HepG2 (cell line): ENCODE measurements around the gene TCTA. TPM values are rescaled to one million over a fixed set of nuclear protein-coding genes. Genes with fewer than 3 reads are reported as not detected.

Experiments used
- AGO2 ChIP-seq: fragments of 200-400 bp; formaldehyde crosslinking; optimal IDR thresholded peaks from 2 replicates; pipeline ENCODE3; 2017; ENCODE audit warnings: mild to moderate bottlenecking, low read depth, low read length, moderate library complexity
- AKAP8 ChIP-seq: sonication (generic); formaldehyde crosslinking; IDR thresholded peaks from 2 replicates; pipeline ENCODE4 v1.5.1; 2020; ENCODE audit warnings: mild to moderate bottlenecking, missing genetic modification reagents
- ASH2L ChIP-seq: fragments of 300-600, 200-600 bp; sonication (generic); IDR thresholded peaks from 2 replicates; pipeline ENCODE4 v1.7.0; 2017; ENCODE audit warnings: low read depth, mild to moderate bottlenecking, moderate library complexity, mixed read lengths, low read length; ENCODE audit not compliant: insufficient read length
- ATRX ChIP-seq: sonication (generic); formaldehyde crosslinking; IDR thresholded peaks from 2 replicates; pipeline ENCODE4 v1.4.0; 2020; ENCODE audit warnings: missing genetic modification reagents, borderline replicate concordance
- CREB1 ChIP-seq, 2 experiments: fragments of 450-650 bp in 1 of 2; IDR thresholded peaks; 2 replicates each; pipeline ENCODE4 v1.6.1; 2016 to 2017; ENCODE audit warnings: control low read depth in 1 of 2, mild to moderate bottlenecking in 1 of 2, missing compliant biosample characterization in 1 of 2, missing genetic modification characterization in 1 of 2
- ETV5 ChIP-seq: IDR thresholded peaks from 2 replicates; pipeline ENCODE4 v1.6.1; 2018; ENCODE audit warnings: missing biosample characterization, missing genetic modification reagents, inconsistent platforms, borderline replicate concordance
- FOXP1 ChIP-seq, 2 experiments: fragments of 450-650 bp in 1 of 2; IDR thresholded peaks; 2 replicates each; pipeline ENCODE4 v1.6.1; 2017 to 2018; ENCODE audit warnings: antibody characterized with exemption in 1 of 2
- NR2F6 ChIP-seq, 2 experiments: IDR thresholded peaks; 2 replicates each; pipeline ENCODE4 v1.6.1; 2016; ENCODE audit warnings: antibody characterized with exemption in 1 of 2, mild to moderate bottlenecking in 1 of 2
- PAWR ChIP-seq: sonication (generic); formaldehyde crosslinking; IDR thresholded peaks from 2 replicates; pipeline ENCODE4 v1.4.0; 2020; ENCODE audit warnings: missing genetic modification reagents, mild to moderate bottlenecking, borderline replicate concordance
- PPARG ChIP-seq: conservative IDR thresholded peaks from 2 replicates; pipeline ENCODE4 v1.6.1; 2016; ENCODE audit warnings: missing biosample characterization, missing genetic modification reagents
- RORA ChIP-seq: sonication (generic); formaldehyde crosslinking; IDR thresholded peaks from 2 replicates; pipeline ENCODE4 v1.5.0; 2020; ENCODE audit warnings: mild to moderate bottlenecking, missing genetic modification reagents, moderate library complexity
- SNRNP70 ChIP-seq: fragments of 200-400 bp; formaldehyde crosslinking; IDR thresholded peaks from 2 replicates; pipeline ENCODE4 v1.6.1; 2017; ENCODE audit warnings: mild to moderate bottlenecking, low read depth, low read length, moderate library complexity
- YEATS4 ChIP-seq: sonication (generic); formaldehyde crosslinking; IDR thresholded peaks from 2 replicates; pipeline ENCODE4 v1.4.0; 2020; ENCODE audit warnings: missing genetic modification reagents, borderline replicate concordance
- ZNF292 ChIP-seq: sonication (generic); formaldehyde crosslinking; IDR thresholded peaks from 2 replicates; pipeline ENCODE4 v1.8.1; 2022; ENCODE audit warnings: mild to moderate bottlenecking, low read depth, missing genetic modification reagents, borderline replicate concordance
- ZNF451 ChIP-seq: sonication (generic); formaldehyde crosslinking; IDR thresholded peaks from 2 replicates; pipeline ENCODE4 v1.5.0; 2020; ENCODE audit warnings: mild to moderate bottlenecking, missing genetic modification reagents
- ZNF549 ChIP-seq: sonication (generic); formaldehyde crosslinking; IDR thresholded peaks from 2 replicates; pipeline ENCODE4 v1.5.0; 2020; ENCODE audit warnings: missing genetic modification reagents
- ZNF615 ChIP-seq: sonication (generic); formaldehyde crosslinking; IDR thresholded peaks from 2 replicates; pipeline ENCODE4 v1.5.0; 2020; ENCODE audit warnings: mild to moderate bottlenecking, missing genetic modification reagents, borderline replicate concordance
- ZNF773 ChIP-seq: sonication (generic); formaldehyde crosslinking; IDR thresholded peaks from 2 replicates; pipeline ENCODE4 v1.4.0; 2020; ENCODE audit warnings: missing genetic modification reagents, borderline replicate concordance
- ZNF878 ChIP-seq: sonication (generic); formaldehyde crosslinking; IDR thresholded peaks from 2 replicates; pipeline ENCODE4 v1.8.1; 2023; ENCODE audit warnings: mild to moderate bottlenecking, missing genetic modification reagents, moderate library complexity
- polyA plus RNA-seq, 8 experiments: library from polyadenylated mRNA; depleted of rRNA in 3 of 8; stranded (reverse) in 7 of 8; unstranded in 1 of 8; fragments of >200 nt; fragmentation: Illumina TruSeq in 4 of 8; extraction: Trizol in 4 of 8; gene quantifications; 2 replicates each; pipeline versions ENCODE4 v1.2.1 to v1.2.3, GENCODE V29; 2011 to 2016; ENCODE audit warnings: low read depth in 4 of 8, missing spikeins in 1 of 8, mixed read lengths in 1 of 8; ENCODE audit not compliant: insufficient read depth in 1 of 8
- total RNA-seq, 5 experiments: library from RNA; depleted of rRNA; stranded (reverse); fragments of >200 nt; fragmentation: Illumina TruSeq; extraction: Trizol; gene quantifications; 2 replicates each; pipeline ENCODE4 v1.2.3, GENCODE V29; 2016; ENCODE audit warnings: low read depth in 1 of 5
- TF ChIP-seq, protein P1 (sequence below): sonication (generic); formaldehyde crosslinking; IDR thresholded peaks from 2 replicates; pipeline ENCODE4 v1.5.0; 2020; ENCODE audit warnings: mild to moderate bottlenecking, missing genetic modification reagents
- TF ChIP-seq, protein P2 (sequence below): sonication (generic); formaldehyde crosslinking; IDR thresholded peaks from 2 replicates; pipeline ENCODE4 v1.5.0; 2020; ENCODE audit warnings: mild to moderate bottlenecking, missing genetic modification reagents
- TF ChIP-seq, protein P3 (sequence below): sonication (generic); formaldehyde crosslinking; IDR thresholded peaks from 2 replicates; pipeline ENCODE4 v1.8.1; 2023; ENCODE audit warnings: missing genetic modification reagents, mild to moderate bottlenecking, borderline replicate concordance
- TF ChIP-seq, protein P4 (sequence below): sonication (generic); formaldehyde crosslinking; IDR thresholded peaks from 2 replicates; pipeline ENCODE4 v1.4.0; 2020; ENCODE audit warnings: missing genetic modification reagents

TCTA gene
- total and polyA plus RNA-seq, 2 of the 13 experiments (the other 11 are each of a cell fraction or from before 2014, with no cell fraction given) = 8.3 to 13.2 TPM

DNA sequence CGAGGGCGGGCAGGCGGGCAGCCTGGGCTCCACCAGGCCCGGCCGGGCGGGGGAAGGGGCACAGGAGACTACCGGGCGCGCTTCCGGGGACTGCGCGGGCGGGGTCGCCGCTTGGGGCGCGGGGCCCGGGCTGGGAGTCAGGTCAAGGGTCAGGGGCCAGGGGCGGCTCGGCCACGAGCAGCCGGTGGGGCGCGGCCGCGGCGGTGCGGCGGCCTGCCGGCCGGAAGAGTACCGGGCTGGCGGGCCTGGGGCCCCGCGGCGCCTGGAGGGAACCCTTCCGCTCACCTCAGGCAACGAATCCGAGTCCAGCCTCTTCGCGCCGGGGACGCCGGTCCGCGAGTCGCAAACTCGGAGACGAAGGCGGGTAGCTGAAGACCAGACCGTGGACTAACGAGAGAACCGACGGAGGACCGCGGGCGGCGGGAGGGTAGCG is 672 bp upstream of the TCTA start (continued):
- TF ChIP-seq, protein P1, sequence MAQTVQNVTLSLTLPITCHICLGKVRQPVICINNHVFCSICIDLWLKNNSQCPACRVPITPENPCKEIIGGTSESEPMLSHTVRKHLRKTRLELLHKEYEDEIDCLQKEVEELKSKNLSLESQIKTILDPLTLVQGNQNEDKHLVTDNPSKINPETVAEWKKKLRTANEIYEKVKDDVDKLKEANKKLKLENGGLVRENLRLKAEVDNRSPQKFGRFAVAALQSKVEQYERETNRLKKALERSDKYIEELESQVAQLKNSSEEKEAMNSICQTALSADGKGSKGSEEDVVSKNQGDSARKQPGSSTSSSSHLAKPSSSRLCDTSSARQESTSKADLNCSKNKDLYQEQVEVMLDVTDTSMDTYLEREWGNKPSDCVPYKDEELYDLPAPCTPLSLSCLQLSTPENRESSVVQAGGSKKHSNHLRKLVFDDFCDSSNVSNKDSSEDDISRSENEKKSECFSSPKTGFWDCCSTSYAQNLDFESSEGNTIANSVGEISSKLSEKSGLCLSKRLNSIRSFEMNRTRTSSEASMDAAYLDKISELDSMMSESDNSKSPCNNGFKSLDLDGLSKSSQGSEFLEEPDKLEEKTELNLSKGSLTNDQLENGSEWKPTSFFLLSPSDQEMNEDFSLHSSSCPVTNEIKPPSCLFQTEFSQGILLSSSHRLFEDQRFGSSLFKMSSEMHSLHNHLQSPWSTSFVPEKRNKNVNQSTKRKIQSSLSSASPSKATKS (CRISPR knock-in tag) = no peak
- TF ChIP-seq ZNF878 (CRISPR knock-in tag) (no peak), ZNF615 (CRISPR knock-in tag) (no peak), PPARG (CRISPR knock-in tag) (peak; percentile 29), ZNF549 (CRISPR knock-in tag) (no peak), ZNF292 (0 out of 2 replicates have a peak, but pooled peaks have one; percentile 6), PAWR (CRISPR knock-in tag) (no peak), YEATS4 (peak; percentile 84; the same call in 1 of the 2 replicates), FOXP1 (IDR thresholded peaks at IDR 0.05) (no peak), FOXP1 (CRISPR knock-in tag; IDR thresholded peaks at IDR 0.05) (no peak), ASH2L (peak; percentile 74), AGO2 (peak; percentile 5), ATRX (CRISPR knock-in tag) (no peak), ZNF773 (CRISPR knock-in tag) (0 out of 2 replicates have a peak, but pooled peaks have one; percentile 45), CREB1 (IDR thresholded peaks at IDR 0.05) (no peak), CREB1 (CRISPR knock-in tag; IDR thresholded peaks at IDR 0.05) (no peak), ZNF451 (CRISPR knock-in tag) (peak; percentile 41; the same call in 1 of the 2 replicates), AKAP8 (CRISPR knock-in tag) (no peak), NR2F6 (IDR thresholded peaks at IDR 0.05) (no peak; the same call in 1 of the 2 replicates), NR2F6 (CRISPR knock-in tag; IDR thresholded peaks at IDR 0.05) (peak; percentile 64), ETV5 (CRISPR knock-in tag) (peak; percentile 79; the same call in 1 of the 2 replicates), SNRNP70 (no peak), RORA (CRISPR knock-in tag) (0 out of 2 replicates have a peak, but pooled peaks have one; percentile 24)
- TF ChIP-seq, protein P2, sequence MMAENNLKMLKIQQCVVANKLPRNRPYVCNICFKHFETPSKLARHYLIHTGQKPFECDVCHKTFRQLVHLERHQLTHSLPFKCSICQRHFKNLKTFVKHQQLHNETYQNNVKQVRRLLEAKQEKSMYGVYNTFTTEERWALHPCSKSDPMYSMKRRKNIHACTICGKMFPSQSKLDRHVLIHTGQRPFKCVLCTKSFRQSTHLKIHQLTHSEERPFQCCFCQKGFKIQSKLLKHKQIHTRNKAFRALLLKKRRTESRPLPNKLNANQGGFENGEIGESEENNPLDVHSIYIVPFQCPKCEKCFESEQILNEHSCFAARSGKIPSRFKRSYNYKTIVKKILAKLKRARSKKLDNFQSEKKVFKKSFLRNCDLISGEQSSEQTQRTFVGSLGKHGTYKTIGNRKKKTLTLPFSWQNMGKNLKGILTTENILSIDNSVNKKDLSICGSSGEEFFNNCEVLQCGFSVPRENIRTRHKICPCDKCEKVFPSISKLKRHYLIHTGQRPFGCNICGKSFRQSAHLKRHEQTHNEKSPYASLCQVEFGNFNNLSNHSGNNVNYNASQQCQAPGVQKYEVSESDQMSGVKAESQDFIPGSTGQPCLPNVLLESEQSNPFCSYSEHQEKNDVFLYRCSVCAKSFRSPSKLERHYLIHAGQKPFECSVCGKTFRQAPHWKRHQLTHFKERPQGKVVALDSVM (CRISPR knock-in tag) = peak; percentile 4; the same call in 1 of the 2 replicates
- TF ChIP-seq, protein P3, sequence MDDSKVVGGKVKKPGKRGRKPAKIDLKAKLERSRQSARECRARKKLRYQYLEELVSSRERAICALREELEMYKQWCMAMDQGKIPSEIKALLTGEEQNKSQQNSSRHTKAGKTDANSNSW = peak; percentile 24; the same call in 1 of the 2 replicates
- TF ChIP-seq, protein P4, sequence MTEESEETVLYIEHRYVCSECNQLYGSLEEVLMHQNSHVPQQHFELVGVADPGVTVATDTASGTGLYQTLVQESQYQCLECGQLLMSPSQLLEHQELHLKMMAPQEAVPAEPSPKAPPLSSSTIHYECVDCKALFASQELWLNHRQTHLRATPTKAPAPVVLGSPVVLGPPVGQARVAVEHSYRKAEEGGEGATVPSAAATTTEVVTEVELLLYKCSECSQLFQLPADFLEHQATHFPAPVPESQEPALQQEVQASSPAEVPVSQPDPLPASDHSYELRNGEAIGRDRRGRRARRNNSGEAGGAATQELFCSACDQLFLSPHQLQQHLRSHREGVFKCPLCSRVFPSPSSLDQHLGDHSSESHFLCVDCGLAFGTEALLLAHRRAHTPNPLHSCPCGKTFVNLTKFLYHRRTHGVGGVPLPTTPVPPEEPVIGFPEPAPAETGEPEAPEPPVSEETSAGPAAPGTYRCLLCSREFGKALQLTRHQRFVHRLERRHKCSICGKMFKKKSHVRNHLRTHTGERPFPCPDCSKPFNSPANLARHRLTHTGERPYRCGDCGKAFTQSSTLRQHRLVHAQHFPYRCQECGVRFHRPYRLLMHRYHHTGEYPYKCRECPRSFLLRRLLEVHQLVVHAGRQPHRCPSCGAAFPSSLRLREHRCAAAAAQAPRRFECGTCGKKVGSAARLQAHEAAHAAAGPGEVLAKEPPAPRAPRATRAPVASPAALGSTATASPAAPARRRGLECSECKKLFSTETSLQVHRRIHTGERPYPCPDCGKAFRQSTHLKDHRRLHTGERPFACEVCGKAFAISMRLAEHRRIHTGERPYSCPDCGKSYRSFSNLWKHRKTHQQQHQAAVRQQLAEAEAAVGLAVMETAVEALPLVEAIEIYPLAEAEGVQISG (CRISPR knock-in tag) = peak; percentile 16; the same call in 1 of the 2 replicates
